H9 (cell line): ENCODE measurements around the gene PNMA1. TPM values are rescaled to one million over a fixed set of nuclear protein-coding genes. Genes with fewer than 3 reads are reported as not detected.

ENCODE experiments used
- DNase-seq: peaks from one replicate; pipeline ENCODE4 v3.0.0-alpha.2; 2017
- H2AFZ ChIP-seq: one replicate; pipeline ENCODE4 v1.6.1; 2013; ENCODE audit warnings: mild to moderate bottlenecking, low read length, control low read depth, moderate library complexity
- H2AK5ac ChIP-seq: 2 replicates; pipeline ENCODE4 v1.6.1; 2013; ENCODE audit warnings: low read length, control low read depth, mixed read lengths; ENCODE audit not compliant: insufficient read length
- H2BK120ac ChIP-seq: one replicate; pipeline ENCODE4 v1.6.1; 2013; ENCODE audit warnings: low read depth, mild to moderate bottlenecking, low read length, control low read depth, inconsistent platforms; ENCODE audit not compliant: poor library complexity, severe bottlenecking
- H2BK12ac ChIP-seq: 2 replicates; pipeline ENCODE4 v1.6.1; 2013; ENCODE audit warnings: low read length, control low read depth, mixed read lengths, low read depth; ENCODE audit not compliant: insufficient read length
- H2BK15ac ChIP-seq: 2 replicates; pipeline ENCODE4 v1.6.1; 2013; ENCODE audit warnings: low read depth, low read length, control low read depth
- H2BK20ac ChIP-seq: one replicate; pipeline ENCODE4 v1.6.1; 2013; ENCODE audit warnings: low read depth, mild to moderate bottlenecking, low read length, control low read depth, inconsistent platforms; ENCODE audit not compliant: poor library complexity, severe bottlenecking
- H2BK5ac ChIP-seq: 2 replicates; pipeline ENCODE4 v1.6.1; 2013; ENCODE audit warnings: low read length, control low read depth, mixed read lengths; ENCODE audit not compliant: insufficient read length
- H3K14ac ChIP-seq: 2 replicates; pipeline ENCODE4 v1.6.1; 2013; ENCODE audit warnings: low read length, control low read depth; ENCODE audit not compliant: insufficient read depth
- H3K18ac ChIP-seq: 2 replicates; pipeline ENCODE4 v1.6.1; 2013; ENCODE audit warnings: low read depth, mild to moderate bottlenecking, mixed read lengths, low read length, control low read depth; ENCODE audit not compliant: insufficient read length
- H3K23ac ChIP-seq: 2 replicates; pipeline ENCODE4 v1.6.1; 2013; ENCODE audit warnings: low read length, control low read depth, mixed read lengths, low read depth; ENCODE audit not compliant: insufficient read length
- H3K23me2 ChIP-seq: 2 replicates; pipeline ENCODE4 v1.6.1; 2013; ENCODE audit warnings: low read depth, mild to moderate bottlenecking, mixed read lengths, low read length, control low read depth; ENCODE audit not compliant: insufficient read length, poor library complexity, severe bottlenecking
- H3K27ac ChIP-seq: 2 replicates; pipeline ENCODE4 v1.5.1; 2013; ENCODE audit warnings: low read length, control low read depth, mixed read lengths, low read depth; ENCODE audit not compliant: insufficient read length
- H3K27me3 ChIP-seq: 2 replicates; pipeline ENCODE4 v1.6.1; 2013; ENCODE audit warnings: low read length, control low read depth, inconsistent platforms; ENCODE audit not compliant: insufficient read depth
- H3K4ac ChIP-seq: 2 replicates; pipeline ENCODE4 v1.6.1; 2013; ENCODE audit warnings: low read depth, mild to moderate bottlenecking, control low read depth, inconsistent platforms, low read length, moderate library complexity
- H3K4me1 ChIP-seq: 2 replicates; pipeline ENCODE4 v1.6.1; 2013; ENCODE audit warnings: low read length, control low read depth, inconsistent platforms; ENCODE audit not compliant: insufficient read depth
- H3K4me2 ChIP-seq: 2 replicates; pipeline ENCODE4 v1.6.1; 2013; ENCODE audit warnings: low read length, control low read depth, mixed read lengths; ENCODE audit not compliant: insufficient read length, insufficient read depth
- H3K56ac ChIP-seq: 2 replicates; pipeline ENCODE4 v1.6.1; 2013; ENCODE audit warnings: low read depth, mild to moderate bottlenecking, mixed read lengths, low read length, control low read depth; ENCODE audit not compliant: insufficient read length
- H3K79me1 ChIP-seq: 2 replicates; pipeline ENCODE4 v1.6.1; 2013; ENCODE audit warnings: low read depth, mild to moderate bottlenecking, moderate library complexity, low read length, control low read depth, inconsistent platforms; ENCODE audit not compliant: insufficient read depth, poor library complexity, severe bottlenecking
- H3K79me2 ChIP-seq: 2 replicates; pipeline ENCODE4 v1.6.1; 2013; ENCODE audit warnings: low read length, control low read depth, inconsistent platforms; ENCODE audit not compliant: insufficient read depth
- H3K9ac ChIP-seq: 2 replicates; pipeline ENCODE4 v1.6.1; 2013; ENCODE audit warnings: low read length, control low read depth, mixed read lengths; ENCODE audit not compliant: insufficient read length; ENCODE audit errors: extremely low read depth
- H3K9me3 ChIP-seq: one replicate; pipeline ENCODE4 v1.6.1; 2013; ENCODE audit warnings: low read depth, low read length, inconsistent platforms; ENCODE audit not compliant: control insufficient read depth
- H3T11ph ChIP-seq: one replicate; pipeline ENCODE4 v1.6.1; 2013; ENCODE audit warnings: mild to moderate bottlenecking, low read length, control low read depth, inconsistent platforms
- H4K20me1 ChIP-seq: one replicate; pipeline ENCODE4 v1.6.1; 2013; ENCODE audit not compliant: control insufficient read depth, insufficient read length, insufficient read depth
- H4K5ac ChIP-seq: 2 replicates; pipeline ENCODE4 v1.6.1; 2013; ENCODE audit warnings: low read depth, mild to moderate bottlenecking, mixed read lengths, low read length, control low read depth; ENCODE audit not compliant: insufficient read length
- H4K8ac ChIP-seq: replicated peaks from 2 replicates; pipeline ENCODE4 v1.6.1; 2013; ENCODE audit warnings: low read length, control low read depth, mixed read lengths, low read depth; ENCODE audit not compliant: insufficient read length
- H4K91ac ChIP-seq: 2 replicates; pipeline ENCODE4 v1.6.1; 2013; ENCODE audit warnings: low read depth, mild to moderate bottlenecking, moderate library complexity, mixed read lengths, low read length, control low read depth; ENCODE audit not compliant: insufficient read length
- H3K27ac Mint-ChIP-seq, 3 experiments: 2 replicates in 2 of 3; 3 replicates in 1 of 3; pipeline ENCODE4 v1.8.0; 2020 to 2021; ENCODE audit warnings: mixed read lengths in 3 of 3, mild to moderate bottlenecking in 1 of 3, moderate library complexity in 1 of 3
- H3K27me3 Mint-ChIP-seq: 2 replicates; pipeline ENCODE4 v1.8.0; 2021; ENCODE audit warnings: low read depth, mild to moderate bottlenecking, moderate library complexity, mixed read lengths
- H3K36me3 Mint-ChIP-seq, 3 experiments: 2 replicates in 2 of 3; 3 replicates in 1 of 3; pipeline ENCODE4 v1.8.0; 2020 to 2021; ENCODE audit warnings: low read depth in 3 of 3, mixed read lengths in 3 of 3; ENCODE audit not compliant: insufficient read depth in 1 of 3
- H3K4me1 Mint-ChIP-seq, 2 experiments: 2 replicates each; pipeline ENCODE4 v1.8.0; 2020; ENCODE audit warnings: mixed read lengths in 2 of 2
- H3K4me3 Mint-ChIP-seq, 2 experiments: 2 replicates in 1 of 2; 3 replicates in 1 of 2; pipeline ENCODE4 v1.8.0; 2020 to 2021; ENCODE audit warnings: mild to moderate bottlenecking in 2 of 2, mixed read lengths in 2 of 2, moderate library complexity in 1 of 2
- H3K9me3 Mint-ChIP-seq, 2 experiments: 2 replicates in 1 of 2; 3 replicates in 1 of 2; pipeline ENCODE4 v1.8.0; 2020; ENCODE audit warnings: mild to moderate bottlenecking in 2 of 2, mixed read lengths in 2 of 2, moderate library complexity in 1 of 2
- CTCF ChIP-seq: fragments of 200-600 bp; sonication (generic); conservative IDR thresholded peaks from 3 replicates; pipeline ENCODE4 v1.8.0; 2021; ENCODE audit warnings: antibody characterized with exemption, mild to moderate bottlenecking
- WGBS: extraction: QIAGEN DNeasy Blood & Tissue Kit; methylation state at CpG from one replicate; pipeline ENCODE4 v1.1.7; 2013; ENCODE audit warnings: missing lambda C conversion rate, low lambda C conversion rate, mixed read lengths; ENCODE audit not compliant: insufficient read length; ENCODE audit errors: extremely low coverage; 5-methylcytosine and 5-hydroxymethylcytosine counted together
- total RNA-seq: library from RNA; stranded (reverse); gene quantifications from 2 replicates; pipeline ENCODE4 v1.2.1, GENCODE V29; 2021

The PNMA1 gene
- total RNA-seq, 1 experiment from 2014 or later: 56.1 TPM

DNA sequence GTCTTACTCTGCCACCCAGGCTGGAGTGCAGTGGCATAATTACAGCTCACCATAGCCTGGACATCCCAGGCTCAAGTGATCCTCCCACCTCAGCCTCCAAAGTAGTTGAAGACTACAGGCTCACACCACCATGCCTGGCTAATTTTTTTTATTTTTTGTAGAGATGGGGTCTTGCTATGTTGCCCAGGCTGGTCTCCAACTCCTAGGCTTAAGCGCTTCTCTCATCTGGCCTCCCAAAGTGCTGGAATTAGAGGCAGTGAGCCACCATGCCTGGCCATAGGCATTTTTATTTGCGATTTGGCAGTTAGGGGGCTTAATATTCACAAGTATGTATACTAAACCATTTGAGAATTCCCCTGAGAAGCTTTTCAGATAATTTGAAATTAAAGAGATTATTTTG is 19.1 kb downstream of the PNMA1 start:
- Histone ChIP-seq H3K79me2 (no peaks in the 10 kb centered on the region), H3K9ac (no peak overlapping the region), H3K23me2 (no peaks in the 10 kb centered on the region), H2BK12ac (no peak overlapping the region), H2BK15ac (no peak overlapping the region), H4K8ac (no peak overlapping the region), H3K27ac (no peak overlapping the region), H4K20me1 (no peaks in the 10 kb centered on the region), H2AFZ (no peak overlapping the region), H3K4ac (no peak overlapping the region), H3T11ph (no peak overlapping the region), H2BK20ac (no peak overlapping the region), H4K5ac (no peak overlapping the region), H2AK5ac (no peak overlapping the region), H3K23ac (no peak overlapping the region), H2BK120ac (no peak overlapping the region), H3K27me3 (no peaks in the 10 kb centered on the region), H3K14ac (no peak overlapping the region), H2BK5ac (no peak overlapping the region), H3K9me3 (no peaks in the 10 kb centered on the region), H3K79me1 (no peaks in the 10 kb centered on the region), H3K4me2 (no peak overlapping the region), H4K91ac (no peak overlapping the region), H3K4me1 (no peaks in the 10 kb centered on the region), H3K18ac (no peak overlapping the region), H3K56ac (no peak overlapping the region)
- Mint-ChIP-seq H3K4me3 (no peak overlapping the region), H3K27ac (no peak overlapping the region), H3K9me3 (no peaks in the 10 kb centered on the region), H3K4me1 (no peaks in the 10 kb centered on the region), H3K36me3 (peaks cover 3 to 18% (median 12%) of the 10 kb centered on the region in 3 experiments; a peak in 6 of 7 replicates), H3K27me3 (no peaks in the 10 kb centered on the region)
- WGBS: no CpG with 5 or more reads among the region's 2 CpGs
- TF ChIP-seq CTCF: no peak
- no peak for DNase-seq
